ENCODE data around the gene EIF3K. TPM values are rescaled to one million over a fixed set of nuclear protein-coding genes. Genes with fewer than 3 reads are reported as not detected.

EIF3K gene
- total RNA-seq, 4 donors from 2014 or later: 333 to 570 (median 446) TPM

DNA sequence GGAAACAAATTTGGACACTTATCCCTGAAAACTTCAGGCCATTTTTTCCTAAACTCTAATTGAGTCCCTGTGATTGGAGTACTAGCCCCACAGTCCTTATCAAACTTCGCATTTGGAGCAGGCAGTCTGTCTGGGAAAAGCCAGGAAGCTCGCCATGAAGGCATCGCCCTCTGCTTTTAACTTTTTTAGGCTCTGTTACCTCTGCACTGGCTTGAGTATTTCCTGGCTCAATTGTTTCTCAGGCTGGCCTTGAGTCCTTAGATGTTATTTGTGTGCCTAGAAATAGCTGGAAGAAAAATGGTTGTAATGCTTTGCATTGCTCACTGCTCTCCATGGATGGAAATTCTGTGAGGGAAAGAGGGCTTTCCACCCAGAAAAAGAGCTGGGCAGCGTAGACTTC lies 52.7 kb downstream of the EIF3K start:
- Histone ChIP-seq H3K4me3 (no peak overlapping the region), H3K4me1 (peaks cover 90 to 97% (median 95%) of the 10 kb centered on the region in 4 donors), H3K27ac (replicated peaks in 1 of 4) (peak overlapping the region; percentile 92 to 99 (median 98)), H3K36me3 (no peaks in the 10 kb centered on the region), H3K27me3 (no peaks in the 10 kb centered on the region), H3K9me3 (no peaks in the 10 kb centered on the region)
- TF ChIP-seq, protein P1, sequence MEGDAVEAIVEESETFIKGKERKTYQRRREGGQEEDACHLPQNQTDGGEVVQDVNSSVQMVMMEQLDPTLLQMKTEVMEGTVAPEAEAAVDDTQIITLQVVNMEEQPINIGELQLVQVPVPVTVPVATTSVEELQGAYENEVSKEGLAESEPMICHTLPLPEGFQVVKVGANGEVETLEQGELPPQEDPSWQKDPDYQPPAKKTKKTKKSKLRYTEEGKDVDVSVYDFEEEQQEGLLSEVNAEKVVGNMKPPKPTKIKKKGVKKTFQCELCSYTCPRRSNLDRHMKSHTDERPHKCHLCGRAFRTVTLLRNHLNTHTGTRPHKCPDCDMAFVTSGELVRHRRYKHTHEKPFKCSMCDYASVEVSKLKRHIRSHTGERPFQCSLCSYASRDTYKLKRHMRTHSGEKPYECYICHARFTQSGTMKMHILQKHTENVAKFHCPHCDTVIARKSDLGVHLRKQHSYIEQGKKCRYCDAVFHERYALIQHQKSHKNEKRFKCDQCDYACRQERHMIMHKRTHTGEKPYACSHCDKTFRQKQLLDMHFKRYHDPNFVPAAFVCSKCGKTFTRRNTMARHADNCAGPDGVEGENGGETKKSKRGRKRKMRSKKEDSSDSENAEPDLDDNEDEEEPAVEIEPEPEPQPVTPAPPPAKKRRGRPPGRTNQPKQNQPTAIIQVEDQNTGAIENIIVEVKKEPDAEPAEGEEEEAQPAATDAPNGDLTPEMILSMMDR (IDR thresholded peaks at IDR 0.05): no peak
- TF ChIP-seq POLR2AphosphoS5 (IDR thresholded peaks at IDR 0.05) (peak; percentile 9 to 49), POLR2A (IDR thresholded peaks at IDR 0.05; ENCODE audit: low read depth) (no peak), EP300 (IDR thresholded peaks at IDR 0.05) (no peak)
- 48% methylated on average over 4 of the region's 4 CpGs for WGBS
- no peak for DNase-seq (ENCODE audit: extremely low spot score)
- intact Hi-C loops (cut with DNase I): no loop called here

DNA sequence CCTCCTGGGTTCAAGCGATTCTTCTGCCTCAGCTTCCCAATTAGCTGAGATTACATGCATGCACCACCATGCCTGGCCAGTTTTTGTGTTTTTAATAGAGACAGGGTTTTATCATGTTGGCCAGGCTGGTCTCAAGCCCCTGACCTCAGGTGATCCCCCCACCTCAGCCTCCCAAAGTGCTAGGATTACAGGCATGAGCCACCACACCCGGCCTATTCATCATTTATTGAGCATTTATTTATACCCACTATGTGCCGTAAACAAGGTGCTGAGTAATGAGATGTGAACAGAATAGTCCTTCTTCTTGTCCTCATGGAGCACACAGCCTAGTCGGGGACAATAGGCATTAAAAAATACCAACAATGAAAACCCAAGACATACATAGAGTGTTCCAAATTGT lies 54.0 kb downstream of the EIF3K start:
- no peak for TF ChIP-seq POLR2AphosphoS5 (IDR thresholded peaks at IDR 0.05)
- TF ChIP-seq, protein P1 (IDR thresholded peaks at IDR 0.05): no peak
- no peak for TF ChIP-seq POLR2A (IDR thresholded peaks at IDR 0.05; ENCODE audit: low read depth)
- no peak for TF ChIP-seq EP300 (IDR thresholded peaks at IDR 0.05)
- no peak for DNase-seq (ENCODE audit: extremely low spot score)
- Histone ChIP-seq H3K27ac (replicated peaks in 1 of 4) (peak overlapping the region; percentile 92 to 99 (median 98)), H3K4me1 (peaks cover 90 to 97% (median 95%) of the 10 kb centered on the region in 4 donors), H3K36me3 (peaks cover 0 to 11% (median 0%) of the 10 kb centered on the region in 4 donors), H3K4me3 (no peak overlapping the region), H3K9me3 (no peaks in the 10 kb centered on the region), H3K27me3 (no peaks in the 10 kb centered on the region)
- intact Hi-C loops (cut with DNase I): no loop called here
- WGBS: 95% methylated on average over 4 of the region's 4 CpGs

- H3K27ac ChIP-seq (replicated peaks in 1 of 4): peak overlapping the region; percentile 87 to 98 (median 96)
- H3K27me3 ChIP-seq: no peaks in the 10 kb centered on the region
- 57% methylated on average over 16 of the region's 16 CpGs for WGBS
- H3K36me3 ChIP-seq: peaks cover 0 to 17% (median 2%) of the 10 kb centered on the region in 4 donors
- no peaks in the 10 kb centered on the region for H3K9me3 ChIP-seq
- DNase-seq (ENCODE audit: extremely low spot score): no peak
- intact Hi-C loops (cut with DNase I): no loop called here
- peaks cover 88 to 97% (median 95%) of the 10 kb centered on the region in 4 donors for H3K4me1 ChIP-seq
- TF ChIP-seq POLR2A (IDR thresholded peaks at IDR 0.05; ENCODE audit: low read depth) (no peak), EP300 (IDR thresholded peaks at IDR 0.05) (peak; percentile 7), POLR2AphosphoS5 (IDR thresholded peaks at IDR 0.05) (peak; percentile 75 to 87)
- TF ChIP-seq, protein P1 (IDR thresholded peaks at IDR 0.05): no peak
- peak overlapping the region in 2 of 4 donors; percentile 6 to 21 for H3K4me3 ChIP-seq
These were observed 55.6 kb downstream of the EIF3K start for GRCh38 chr19:38674388-38675171.

GRCh38 chr19:38675611-38676010 lies 56.6 kb downstream of the EIF3K start:
- intact Hi-C loops (cut with DNase I): no loop called here
- DNase-seq (ENCODE audit: extremely low spot score): no peak
- Histone ChIP-seq H3K9me3 (no peaks in the 10 kb centered on the region), H3K27me3 (no peaks in the 10 kb centered on the region), H3K27ac (replicated peaks in 1 of 4) (peak overlapping the region; percentile 87 to 98 (median 96)), H3K4me1 (peaks cover 88 to 97% (median 95%) of the 10 kb centered on the region in 4 donors), H3K36me3 (peaks cover 0 to 18% (median 2%) of the 10 kb centered on the region in 4 donors), H3K4me3 (no peak overlapping the region)
- 58% methylated on average over 2 of the region's 5 CpGs for WGBS
- peak in 1 of 2 donors; percentile 5 for TF ChIP-seq POLR2AphosphoS5 (IDR thresholded peaks at IDR 0.05)
- no peak for TF ChIP-seq POLR2A (IDR thresholded peaks at IDR 0.05; ENCODE audit: low read depth)

Measured in esophagus muscularis mucosa (tissue), 4 donors.